ENCODE results near the gene PGAP6. TPM values are rescaled to one million over a fixed set of nuclear protein-coding genes. Genes with fewer than 3 reads are reported as not detected.

Gene PGAP6
- total and polyA plus RNA-seq, 2 of the 13 experiments (the other 11 are each of a cell fraction or from before 2014, with no cell fraction given), result 52.7 to 136 TPM

DNA sequence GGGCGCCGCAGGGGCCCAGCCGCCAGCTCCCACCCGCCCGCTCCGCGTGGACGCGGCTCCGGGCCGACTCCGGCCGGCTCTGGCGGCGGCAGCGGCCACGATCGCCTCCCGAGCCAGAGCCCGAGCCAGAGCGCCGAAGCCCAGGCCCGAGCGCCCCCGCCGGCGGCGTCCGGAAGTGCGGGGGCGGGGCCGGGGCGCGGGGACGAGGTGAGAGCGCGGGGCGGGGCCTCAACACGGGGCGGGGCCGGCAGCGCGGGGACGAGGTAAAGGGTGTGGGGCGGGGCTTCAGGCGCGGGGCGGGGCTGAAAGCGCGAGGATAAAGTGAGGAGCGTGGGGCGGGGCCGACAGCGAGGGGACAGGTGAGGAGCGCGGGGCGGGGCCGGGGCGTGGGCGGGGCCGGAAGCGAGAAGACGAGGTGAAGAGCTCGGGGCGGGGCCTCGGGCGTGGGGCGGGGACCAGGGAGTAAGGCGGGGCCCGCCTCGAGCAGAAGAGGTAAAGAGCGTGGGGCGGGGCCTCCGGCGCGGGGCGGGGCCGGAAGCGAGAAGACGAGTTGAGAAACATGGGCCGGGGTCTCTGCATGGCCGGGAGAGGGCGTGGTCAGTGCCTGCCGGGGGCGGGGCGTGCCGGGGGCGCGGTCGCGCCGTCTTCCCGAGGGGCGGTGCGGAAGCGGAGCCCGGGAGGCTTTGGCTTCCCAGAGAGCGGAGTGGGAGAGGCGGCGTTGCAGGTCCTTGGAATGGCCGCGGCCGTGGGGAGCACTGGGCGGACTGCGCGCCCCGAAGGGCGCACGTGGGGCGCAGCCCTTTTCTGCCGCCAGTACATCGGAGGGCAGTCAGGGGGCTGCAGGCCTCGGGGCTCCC is 29.0 kb downstream of the PGAP6 start, which contains the start of gene AXIN1 (continued):
- TF ChIP-seq ZNF776 (CRISPR knock-in tag; IDR thresholded peaks at IDR 0.05), result no peak; the same call in 1 of the 2 replicates
- TF ChIP-seq MTA1 (CRISPR knock-in tag; IDR thresholded peaks at IDR 0.05; ENCODE audit: borderline replicate concordance), result no peak
- peak; percentile 24; the same call in 1 of the 2 replicates for TF ChIP-seq SOX5 (CRISPR knock-in tag; IDR thresholded peaks at IDR 0.05; ENCODE audit: borderline replicate concordance)
- no peak for TF ChIP-seq FOXP1 (IDR thresholded peaks at IDR 0.05)
- TF ChIP-seq FOXP1 (CRISPR knock-in tag; IDR thresholded peaks at IDR 0.05), result no peak
- no peak for TF ChIP-seq KLF11 (CRISPR knock-in tag; IDR thresholded peaks at IDR 0.05)
- TF ChIP-seq ZNF761 (CRISPR knock-in tag; conservative IDR thresholded peaks at IDR 0.05), result no peak
- 0 out of 2 replicates have a peak, but pooled peaks have one; percentile 58 for TF ChIP-seq CAMTA2 (CRISPR knock-in tag; IDR thresholded peaks at IDR 0.05; ENCODE audit: borderline replicate concordance)
- TF ChIP-seq ZMAT5 (CRISPR knock-in tag; IDR thresholded peaks at IDR 0.05; ENCODE audit: borderline replicate concordance, low read depth), result no peak
- TF ChIP-seq TOE1 (CRISPR knock-in tag; IDR thresholded peaks at IDR 0.05), result no peak
- TF ChIP-seq ZNF556 (CRISPR knock-in tag; IDR thresholded peaks at IDR 0.05; ENCODE audit: borderline replicate concordance), result no peak
- TF ChIP-seq PCBP2 (optimal IDR thresholded peaks at IDR 0.05; ENCODE audit: low read depth, low read length, poor library complexity, severe bottlenecking), result no peak
- TF ChIP-seq, protein P1, sequence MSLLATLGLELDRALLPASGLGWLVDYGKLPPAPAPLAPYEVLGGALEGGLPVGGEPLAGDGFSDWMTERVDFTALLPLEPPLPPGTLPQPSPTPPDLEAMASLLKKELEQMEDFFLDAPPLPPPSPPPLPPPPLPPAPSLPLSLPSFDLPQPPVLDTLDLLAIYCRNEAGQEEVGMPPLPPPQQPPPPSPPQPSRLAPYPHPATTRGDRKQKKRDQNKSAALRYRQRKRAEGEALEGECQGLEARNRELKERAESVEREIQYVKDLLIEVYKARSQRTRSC (CRISPR knock-in tag; IDR thresholded peaks at IDR 0.05; ENCODE audit: low read depth), result no peak
- TF ChIP-seq NR1H2 (CRISPR knock-in tag; IDR thresholded peaks at IDR 0.05; ENCODE audit: borderline replicate concordance, low read depth), result no peak
- TF ChIP-seq ZNF775 (CRISPR knock-in tag; IDR thresholded peaks at IDR 0.05; ENCODE audit: borderline replicate concordance), result no peak
- TF ChIP-seq RXRA (CRISPR knock-in tag; IDR thresholded peaks at IDR 0.05), result 0 out of 2 replicates have a peak, but pooled peaks have one; percentile 33
- no peak for TF ChIP-seq GLI4 (CRISPR knock-in tag; IDR thresholded peaks at IDR 0.05; ENCODE audit: borderline replicate concordance)
- peak; percentile 82 for TF ChIP-seq ZNF605 (CRISPR knock-in tag; IDR thresholded peaks at IDR 0.05)
- no peak for TF ChIP-seq KLF13 (CRISPR knock-in tag; IDR thresholded peaks at IDR 0.05)
- no peak for TF ChIP-seq ZNF879 (CRISPR knock-in tag; IDR thresholded peaks at IDR 0.05)
- peak; percentile 83 for TF ChIP-seq POLR2AphosphoS5 (IDR thresholded peaks at IDR 0.05; ENCODE audit: low read depth, low read length)
- TF ChIP-seq KAT8 (CRISPR knock-in tag; IDR thresholded peaks at IDR 0.05), result peak; percentile 30; the same call in 1 of the 2 replicates
- peak; percentile 76; the same call in 1 of the 2 replicates for TF ChIP-seq HES4 (CRISPR knock-in tag; IDR thresholded peaks at IDR 0.05; ENCODE audit: borderline replicate concordance)
- TF ChIP-seq MZF1 (CRISPR knock-in tag; IDR thresholded peaks at IDR 0.05; ENCODE audit: borderline replicate concordance), result no peak
- no peak for TF ChIP-seq TBL1XR1 (IDR thresholded peaks at IDR 0.05; ENCODE audit: borderline replicate concordance, low read length, partially characterized antibody)
- TF ChIP-seq FOXK2 (IDR thresholded peaks at IDR 0.05), result peak; percentile 41; the same call in 1 of the 2 replicates
- no peak for TF ChIP-seq NR2F2 (IDR thresholded peaks at IDR 0.05; ENCODE audit: borderline replicate concordance, low read depth)
- TF ChIP-seq ZNF773 (CRISPR knock-in tag; IDR thresholded peaks at IDR 0.05; ENCODE audit: borderline replicate concordance), result no peak
- TF ChIP-seq KDM1A (CRISPR knock-in tag; IDR thresholded peaks at IDR 0.05), result no peak
